GM21825 (cell line): ENCODE measurements around the gene GDE1.

ENCODE experiments used
- ATAC-seq: cut with Tn5 transposase; IDR thresholded peaks from one replicate; pipeline ENCODE4 v1.9.1; 2021; ENCODE audit warnings: mild to moderate bottlenecking, moderate library complexity; ENCODE audit not compliant: unreplicated experiment

GDE1 gene

DNA sequence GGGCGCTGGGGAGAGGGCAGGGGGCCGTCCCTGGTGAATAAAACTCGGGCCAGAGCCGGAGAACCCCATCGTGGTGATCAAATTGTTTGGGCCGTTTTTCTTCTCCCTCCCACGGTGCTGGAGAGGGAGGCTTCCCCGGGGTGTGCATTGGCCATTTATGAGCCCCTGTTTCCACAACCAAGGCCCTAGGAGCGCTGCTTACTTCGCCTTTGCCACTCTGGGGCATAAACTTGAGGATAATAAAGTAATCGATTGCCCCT lies 2.4 kb upstream of the GDE1 start:
- ATAC-seq: no peak

DNA sequence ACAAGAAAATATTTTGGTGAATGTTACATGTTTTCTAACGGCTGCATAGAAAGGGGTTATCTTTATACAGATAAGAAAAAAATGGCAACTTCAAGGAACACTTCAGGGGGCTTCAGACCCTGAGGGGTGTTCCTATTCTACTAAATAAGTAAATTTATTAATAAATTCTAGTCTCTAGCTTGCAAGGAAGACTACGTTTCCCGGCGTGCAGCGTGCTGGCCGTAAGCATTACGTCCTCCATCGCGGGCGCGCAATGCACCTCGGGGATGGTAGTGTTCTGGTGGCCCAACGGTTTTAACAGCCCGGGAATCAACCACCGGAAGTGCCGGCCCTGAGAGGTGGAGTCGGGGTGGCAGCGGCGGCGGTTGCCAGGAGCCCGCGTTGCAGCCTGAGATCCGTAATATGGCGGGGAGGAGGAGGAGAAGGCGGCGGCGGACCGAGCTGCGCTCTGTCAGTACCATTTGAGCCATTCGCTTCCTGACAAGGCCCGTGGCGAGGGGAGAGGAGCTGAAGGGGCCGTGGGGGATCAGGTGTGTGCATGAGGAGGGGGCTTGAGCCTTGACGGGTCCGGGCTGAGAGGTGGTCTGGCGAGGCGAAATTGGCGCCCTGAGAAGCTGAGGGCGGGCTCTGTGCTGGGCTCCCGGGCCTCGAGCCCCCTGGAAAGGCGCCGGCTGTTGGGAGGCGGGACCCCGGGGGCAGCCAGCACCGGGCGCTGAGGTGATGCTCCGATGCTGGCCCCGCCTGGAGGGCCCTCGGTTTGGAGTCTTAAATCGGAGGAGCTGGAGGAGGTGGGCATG lies 1.9 kb upstream of the GDE1 start, which contains the start of gene CCP110:
Gene CCP110, plus strand, starts transcription at position 384 of the 797 bp plus-strand sequence. CDS start 3,940 bp downstream, outside the sequence.
- peak; percentile 78 for ATAC-seq

GRCh38 chr16:19523184-19523558 lies 1.3 kb upstream of the GDE1 start:
- ATAC-seq: no peak

DNA sequence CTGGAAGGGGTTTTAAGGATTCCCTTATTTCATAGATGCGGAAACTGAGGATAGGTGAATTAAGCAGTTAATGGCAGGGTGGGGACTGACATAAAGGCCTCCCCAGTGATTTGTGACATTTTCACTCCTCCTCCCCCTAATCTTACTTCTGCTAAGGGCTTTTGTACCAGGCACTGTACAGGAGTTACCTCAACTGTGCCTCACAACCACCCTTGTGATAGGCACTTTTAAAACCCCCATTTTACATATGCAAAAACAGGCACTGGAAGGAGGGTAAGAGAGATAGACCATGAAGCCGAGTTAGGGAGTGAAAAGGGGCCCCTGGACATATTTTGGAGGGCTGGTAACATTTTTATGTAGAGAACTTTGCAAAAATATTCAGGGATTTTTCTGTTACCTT lies 862 bp upstream of the GDE1 start:
- ATAC-seq: no peak

DNA sequence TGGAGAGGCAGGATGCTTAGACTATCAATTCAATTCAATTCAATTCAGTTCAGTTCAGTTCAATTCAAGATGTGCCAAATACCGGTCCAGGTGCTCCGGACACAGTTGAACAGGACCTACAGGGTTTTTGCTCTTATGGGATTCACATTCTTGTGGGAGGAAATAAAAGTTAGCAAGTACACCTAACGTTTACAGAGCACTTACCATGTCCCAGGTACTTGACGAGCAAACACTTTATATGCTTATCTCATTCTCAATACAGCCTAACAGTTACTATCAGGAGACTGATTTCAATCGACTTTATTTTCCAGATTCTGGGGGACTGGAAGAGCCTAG lies 467 bp upstream of the GDE1 start:
- no peak for ATAC-seq

GRCh38 chr16:19520861-19521331 lies 1.0 kb downstream of the GDE1 start:
- no peak for ATAC-seq

- no peak for ATAC-seq
Observed at GRCh38 chr16:19518388-19518787, 3.5 kb downstream of the GDE1 start.

DNA sequence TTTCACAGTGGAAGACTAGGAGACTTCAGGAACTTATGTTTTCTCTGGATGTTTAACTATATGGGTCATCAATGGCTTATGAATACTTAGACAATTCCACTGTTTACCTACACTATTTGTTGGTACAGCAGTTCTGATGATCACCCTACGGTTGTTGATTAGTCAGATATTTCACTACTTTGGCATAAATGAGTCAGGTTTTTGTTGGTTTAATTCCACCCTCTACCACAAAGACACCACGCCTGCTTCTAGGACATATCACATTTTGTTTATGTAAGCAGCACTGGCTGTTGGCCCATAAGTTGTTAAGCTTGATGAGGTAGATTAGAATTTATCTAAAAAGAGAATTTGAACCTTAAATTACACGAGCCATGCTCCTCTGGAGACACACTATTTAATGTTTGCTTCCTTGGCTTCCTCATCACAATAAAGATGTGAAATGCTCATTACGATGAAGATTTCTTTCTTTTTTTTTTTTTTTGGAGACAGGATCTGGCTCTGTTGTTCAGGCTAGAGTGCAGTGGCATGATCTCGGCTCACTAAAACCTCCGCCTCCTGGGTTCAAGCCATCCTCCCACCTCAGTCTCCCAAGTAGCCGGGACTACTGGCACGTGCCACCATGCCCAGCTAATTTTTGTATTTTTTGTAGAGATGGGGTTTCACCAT lies 4.3 kb downstream of the GDE1 start:
- no peak for ATAC-seq

DNA sequence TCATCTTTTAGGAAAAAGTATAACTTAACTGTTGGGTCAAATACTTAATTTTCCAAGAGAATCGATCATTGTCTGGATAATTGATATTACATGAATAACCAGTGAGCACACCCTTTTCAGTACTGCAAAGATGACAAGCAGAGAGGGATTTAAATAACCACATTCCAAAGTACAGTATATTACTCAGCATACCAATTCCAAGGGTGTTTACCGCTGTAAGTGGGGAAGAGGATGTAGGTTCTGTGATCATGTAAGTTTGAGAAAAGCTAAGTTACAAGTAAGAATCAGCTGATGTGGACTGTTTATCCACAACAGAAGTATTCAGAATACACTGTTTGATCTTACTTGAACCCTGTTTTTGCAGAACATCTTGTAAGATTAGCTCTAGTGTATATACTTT lies 6.1 kb downstream of the GDE1 start:
- no peak for ATAC-seq

DNA sequence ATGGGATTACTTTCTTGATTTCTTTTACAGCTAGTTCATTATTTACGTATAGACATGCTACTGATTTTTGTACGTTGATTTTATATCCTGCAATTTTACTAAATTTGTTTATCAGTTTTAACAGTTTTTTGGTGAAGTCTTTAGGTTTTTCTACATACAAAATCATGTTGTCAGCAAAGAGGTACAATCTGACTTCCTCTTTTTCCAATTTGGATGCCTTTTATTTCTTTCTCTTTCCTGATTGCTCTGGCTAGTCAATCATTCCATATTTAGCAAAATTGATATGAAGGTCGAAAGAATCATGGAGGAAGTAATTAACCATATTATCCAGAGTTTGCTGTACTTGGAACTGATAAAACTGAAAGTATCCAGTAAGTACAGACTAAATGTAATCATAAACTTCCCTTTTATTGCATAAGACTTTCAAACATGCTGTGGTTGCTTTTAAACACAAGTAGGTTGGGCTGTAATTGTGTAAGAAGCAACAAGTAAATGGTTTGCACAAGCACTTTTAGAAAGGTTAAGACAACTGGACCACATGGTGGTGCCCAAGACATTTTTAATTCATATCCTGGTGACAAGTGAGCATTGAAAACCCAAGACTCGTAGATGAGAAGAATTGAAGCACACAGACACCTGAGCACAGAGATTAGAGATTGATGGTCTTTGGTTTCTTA lies 8.4 kb downstream of the GDE1 start:
- no peak for ATAC-seq

GRCh38 chr16:19512297-19512696 lies 9.6 kb downstream of the GDE1 start:
- ATAC-seq: no peak

GRCh38 chr16:19507867-19508266 lies 14.0 kb downstream of the GDE1 start:
- ATAC-seq: no peak

- no peak for ATAC-seq
Observed at GRCh38 chr16:19506965-19507364, 14.9 kb downstream of the GDE1 start.

GRCh38 chr16:19505600-19506303 lies 16.1 kb downstream of the GDE1 start:
- no peak for ATAC-seq

- no peak for ATAC-seq
Observed at GRCh38 chr16:19503461-19504075, 18.3 kb downstream of the GDE1 start.

GRCh38 chr16:19502395-19503131 lies 19.3 kb downstream of the GDE1 start:
- ATAC-seq: no peak

DNA sequence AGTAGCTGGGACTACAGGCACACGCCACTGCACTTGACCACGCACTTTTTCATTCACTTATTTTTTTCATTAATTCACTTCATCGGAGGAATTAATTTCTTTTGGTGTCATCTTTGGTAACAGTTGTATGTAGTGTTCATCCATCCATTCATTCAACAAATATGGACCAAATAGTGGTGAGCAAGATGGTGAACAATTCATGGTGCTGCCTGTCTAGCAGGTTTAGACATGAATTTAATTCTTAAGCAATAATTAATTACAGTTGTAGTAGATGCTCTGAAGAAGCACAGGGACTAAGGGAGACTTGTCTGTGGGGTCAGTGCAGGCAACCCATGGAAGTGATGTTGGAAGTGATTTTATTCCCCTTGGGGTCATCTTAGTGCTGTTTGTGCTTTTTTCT lies 22.4 kb downstream of the GDE1 start:
- ATAC-seq: no peak

DNA sequence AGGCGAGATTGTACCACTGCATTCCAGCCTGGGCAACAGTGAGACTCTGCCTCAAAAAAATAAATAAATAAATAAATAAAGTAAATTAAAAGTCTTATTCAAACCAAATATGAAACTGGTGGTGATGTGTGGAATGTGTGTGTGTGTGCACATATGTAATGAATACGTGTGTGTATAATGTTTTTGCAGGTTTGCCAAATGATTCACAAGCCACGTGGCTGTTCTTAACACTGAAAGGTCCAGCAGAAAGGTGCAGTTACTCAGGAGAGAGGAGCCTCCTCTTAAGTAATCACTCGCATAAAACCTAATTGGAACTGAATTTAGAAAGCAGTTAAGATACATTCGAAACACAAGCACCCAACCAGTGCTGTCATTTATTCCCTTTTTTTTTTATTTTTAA lies 22.9 kb downstream of the GDE1 start:
- no peak for ATAC-seq

- ATAC-seq: no peak
Observed at GRCh38 chr16:19497176-19497575, 24.7 kb downstream of the GDE1 start.

- no peak for ATAC-seq
Observed at GRCh38 chr16:19490619-19491018, 31.3 kb downstream of the GDE1 start.
